Embryonic facial prominence (tissue), 1 donor: Measurements from ENCODE around the gene BRCC3.
"Not testable (repeated sequence)": the region's sequence is repeated elsewhere in the genome, so short reads cannot be mapped to it uniquely, and the experiment has no call there.

Experiments
- DNase-seq: peaks from one replicate; pipeline ENCODE4 v3.0.0-alpha.2; 2016; ENCODE audit errors: extremely low spot score

The BRCC3 gene

GRCh38 chrX:155143959-155144548, 72.7 kb downstream of the BRCC3 start:
- DNase-seq, result no peak

- no peak for DNase-seq
Measured at GRCh38 chrX:155144926-155145325, 73.6 kb downstream of the BRCC3 start.

- not testable (repeated sequence) for DNase-seq
Measured at GRCh38 chrX:155147612-155148011, 76.3 kb downstream of the BRCC3 start.

- not testable (repeated sequence) for DNase-seq
Measured at GRCh38 chrX:155148166-155148565, 76.9 kb downstream of the BRCC3 start.

- no peak for DNase-seq
Measured at GRCh38 chrX:155148724-155149537, 77.6 kb downstream of the BRCC3 start.

GRCh38 chrX:155169881-155170280, 98.6 kb downstream of the BRCC3 start:
- DNase-seq, result no peak
